Measurements from ENCODE around the gene DPEP3.

- no peak for TF ChIP-seq CTCF (IDR thresholded peaks at IDR 0.05)
- no peak for TF ChIP-seq POLR2A (IDR thresholded peaks at IDR 0.05)
Observed at GRCh38 chr16:68005211-68005610, 24.9 kb upstream of the DPEP3 start.

All from uterus (tissue), 2 donors.